Measurements from ENCODE around the gene ATF6. TPM values are rescaled to one million over a fixed set of nuclear protein-coding genes. Genes with fewer than 3 reads are reported as not detected.
"Not testable (repeated sequence)": the region's sequence is repeated elsewhere in the genome, so short reads cannot be mapped to it uniquely, and the experiment has no call there.

ATF6 gene
- total RNA-seq, 1 donor from 2014 or later, result 23.9 TPM

DNA sequence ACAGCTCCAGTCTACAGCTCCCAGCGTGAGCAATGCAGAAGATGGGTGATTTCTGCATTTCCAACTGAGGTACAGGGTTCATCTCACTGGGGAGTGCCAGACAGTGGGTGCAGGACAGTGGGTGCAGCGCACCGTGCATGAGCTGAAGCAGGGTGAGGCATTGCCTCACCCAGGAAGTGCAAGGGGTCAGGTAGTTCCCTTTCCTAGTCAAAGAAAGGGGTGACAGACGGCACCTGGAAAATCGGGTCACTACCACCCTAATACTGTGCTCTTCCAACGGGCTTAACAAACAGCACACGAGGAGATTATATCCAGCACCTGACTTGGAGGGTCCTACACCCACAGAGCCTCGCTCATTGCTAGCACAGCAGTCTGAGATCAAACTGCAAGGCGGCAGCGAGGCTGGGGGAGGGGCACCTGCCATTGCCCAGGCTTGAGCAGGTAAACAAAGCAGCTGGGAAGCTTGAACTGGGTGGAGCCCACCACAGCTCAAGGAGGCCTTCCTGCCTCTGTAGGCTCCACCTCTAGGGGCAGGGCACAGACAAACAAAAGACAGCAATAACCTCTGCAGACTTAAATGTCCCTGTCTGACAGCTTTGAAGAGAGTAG, 66.3 kb downstream of the ATF6 start:
- H3K36me3 Mint-ChIP-seq (ENCODE audit: low read depth), result peaks cover 41% of the 10 kb centered on the region
- H3K27me3 Mint-ChIP-seq (ENCODE audit: insufficient read depth); H3K27ac Mint-ChIP-seq; H3K9me3 Mint-ChIP-seq; H3K4me1 Mint-ChIP-seq (ENCODE audit: low read depth); intact Hi-C loops (cut with micrococcal nuclease); H3K4me3 Mint-ChIP-seq; DNase-seq (ENCODE audit: low spot score): not testable (repeated sequence)

DNA sequence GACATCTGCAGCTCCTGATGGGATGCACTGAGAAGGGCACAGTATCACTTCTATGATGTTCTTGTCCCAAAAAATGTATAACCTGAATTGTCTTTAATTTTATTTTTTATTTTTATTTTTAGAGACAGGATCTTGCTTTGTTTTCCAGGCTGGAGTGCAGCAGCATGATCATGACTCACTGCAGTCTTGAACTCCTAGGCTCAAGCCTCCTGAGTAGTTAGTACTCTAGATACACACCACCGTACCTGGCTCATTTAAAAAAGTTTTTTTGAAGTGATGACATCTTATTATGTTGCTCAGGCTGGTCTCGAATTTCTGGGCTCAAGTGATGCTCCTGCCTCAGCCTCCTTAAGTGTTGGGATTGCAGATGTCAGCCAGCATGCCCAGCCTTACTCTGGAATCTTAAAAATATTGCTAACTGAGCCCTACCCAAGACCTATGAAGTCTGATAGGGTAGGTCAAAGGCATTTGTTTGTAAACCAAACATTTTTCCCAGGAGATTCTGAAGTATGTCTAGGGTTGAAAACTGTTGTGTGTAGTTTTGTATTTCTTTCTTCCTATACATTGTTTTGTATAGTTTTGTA, 68.9 kb downstream of the ATF6 start:
- intact Hi-C loops (cut with micrococcal nuclease), result no loop called here
- H3K36me3 Mint-ChIP-seq (ENCODE audit: low read depth), result peaks cover 31% of the 10 kb centered on the region
- DNase-seq (ENCODE audit: low spot score), result no peak
- H3K9me3 Mint-ChIP-seq, result no peaks in the 10 kb centered on the region
- H3K4me3 Mint-ChIP-seq, result no peak overlapping the region
- H3K27me3 Mint-ChIP-seq (ENCODE audit: insufficient read depth), result no peaks in the 10 kb centered on the region
- no peaks in the 10 kb centered on the region for H3K4me1 Mint-ChIP-seq (ENCODE audit: low read depth)
- H3K27ac Mint-ChIP-seq, result no peak overlapping the region

DNA sequence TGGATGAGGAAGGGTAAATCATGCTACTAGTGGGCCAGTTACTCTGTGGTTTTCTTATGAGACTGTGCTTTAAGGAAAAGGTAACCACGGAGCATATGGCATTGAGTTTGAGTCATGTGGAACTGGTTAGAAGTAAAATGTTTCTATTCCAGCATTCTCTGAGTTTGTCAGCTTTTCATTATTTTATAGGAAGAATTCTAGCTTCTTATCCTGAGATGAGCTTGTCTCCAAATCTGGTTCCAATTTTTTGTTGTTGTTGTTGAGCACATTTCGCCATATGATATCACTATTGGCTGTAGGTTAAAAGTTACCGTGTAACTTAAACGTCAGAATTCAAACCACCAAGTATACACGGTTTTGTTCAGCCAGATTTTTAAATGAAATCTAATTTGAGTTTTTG, 69.9 kb downstream of the ATF6 start:
- no peaks in the 10 kb centered on the region for H3K4me1 Mint-ChIP-seq (ENCODE audit: low read depth)
- no peak overlapping the region for H3K27ac Mint-ChIP-seq
- H3K4me3 Mint-ChIP-seq, result no peak overlapping the region
- intact Hi-C loops (cut with micrococcal nuclease), result no loop called here
- no peaks in the 10 kb centered on the region for H3K27me3 Mint-ChIP-seq (ENCODE audit: insufficient read depth)
- H3K9me3 Mint-ChIP-seq, result no peaks in the 10 kb centered on the region
- H3K36me3 Mint-ChIP-seq (ENCODE audit: low read depth), result peaks cover 33% of the 10 kb centered on the region
- no peak for DNase-seq (ENCODE audit: low spot score)

DNA sequence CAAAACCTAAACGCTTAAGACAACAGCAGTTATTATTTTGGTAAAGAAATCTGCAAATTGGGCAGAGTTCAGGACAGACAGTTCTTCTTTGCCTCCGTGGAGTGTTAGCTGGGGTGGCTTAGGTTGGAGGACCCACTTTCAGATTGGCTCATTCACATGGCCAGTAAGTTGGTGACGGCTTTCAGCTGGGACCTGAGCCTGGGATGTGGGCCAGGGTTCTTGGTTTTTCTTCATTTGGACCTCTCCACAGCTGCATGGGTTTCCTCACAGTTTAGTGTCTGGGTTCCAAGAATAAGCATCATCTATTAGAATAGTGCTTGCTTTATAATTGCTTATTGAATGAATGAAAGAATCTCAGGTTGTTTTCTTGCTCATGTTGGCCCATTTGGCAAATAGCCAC, 72.2 kb downstream of the ATF6 start:
- intact Hi-C loops (cut with micrococcal nuclease), result no loop called here
- no peaks in the 10 kb centered on the region for H3K9me3 Mint-ChIP-seq
- H3K27me3 Mint-ChIP-seq (ENCODE audit: insufficient read depth), result no peaks in the 10 kb centered on the region
- DNase-seq (ENCODE audit: low spot score), result no peak
- no peaks in the 10 kb centered on the region for H3K4me1 Mint-ChIP-seq (ENCODE audit: low read depth)
- H3K27ac Mint-ChIP-seq, result no peak overlapping the region
- H3K4me3 Mint-ChIP-seq, result no peak overlapping the region
- peaks cover 35% of the 10 kb centered on the region for H3K36me3 Mint-ChIP-seq (ENCODE audit: low read depth)

DNA sequence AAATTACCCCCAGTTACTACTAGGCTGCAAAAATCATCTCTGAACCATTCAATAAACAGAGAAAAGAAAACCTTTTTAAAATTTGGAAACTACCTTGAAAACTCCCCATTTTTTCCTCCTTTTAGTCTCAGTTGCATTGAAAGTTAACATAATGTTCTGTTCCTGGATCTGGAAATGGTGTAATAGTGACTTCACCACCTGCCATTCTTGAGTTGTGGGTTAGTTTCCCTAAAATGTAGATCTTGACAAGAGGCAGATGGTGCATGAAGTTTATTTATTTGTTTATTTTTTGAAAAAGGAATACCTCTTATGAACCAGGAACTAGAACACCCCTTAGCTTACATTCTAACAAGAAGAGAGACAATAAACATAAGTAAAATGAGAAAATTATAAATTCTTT, 72.8 kb downstream of the ATF6 start:
- Mint-ChIP-seq H3K27ac (no peak overlapping the region), H3K4me3 (no peak overlapping the region), H3K4me1 (ENCODE audit: low read depth) (no peaks in the 10 kb centered on the region), H3K36me3 (ENCODE audit: low read depth) (peaks cover 35% of the 10 kb centered on the region), H3K27me3 (ENCODE audit: insufficient read depth) (no peaks in the 10 kb centered on the region), H3K9me3 (no peaks in the 10 kb centered on the region)
- intact Hi-C loops (cut with micrococcal nuclease), result no loop called here
- DNase-seq (ENCODE audit: low spot score), result no peak

DNA sequence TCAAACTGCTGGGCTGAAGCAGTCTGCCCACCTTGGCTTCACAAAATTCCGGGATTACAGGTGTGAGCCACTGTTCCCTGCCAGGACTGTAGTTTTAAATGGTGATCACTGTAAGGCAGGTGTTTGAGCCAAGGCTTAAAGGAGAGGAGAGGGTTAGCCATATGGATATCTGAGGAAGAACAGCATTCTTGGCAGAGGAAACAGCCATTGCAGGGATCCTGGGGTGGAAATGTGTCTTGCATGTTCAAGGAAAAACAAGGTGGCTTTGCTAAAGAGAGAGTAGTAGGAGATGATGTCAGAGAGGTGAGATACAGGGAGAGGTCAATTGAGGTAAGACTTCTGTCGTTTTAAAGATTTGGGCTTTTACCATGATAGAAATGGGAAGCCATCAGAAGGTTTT, 73.5 kb downstream of the ATF6 start:
- no peak overlapping the region for H3K27ac Mint-ChIP-seq
- peaks cover 38% of the 10 kb centered on the region for H3K36me3 Mint-ChIP-seq (ENCODE audit: low read depth)
- no peaks in the 10 kb centered on the region for H3K27me3 Mint-ChIP-seq (ENCODE audit: insufficient read depth)
- no peaks in the 10 kb centered on the region for H3K9me3 Mint-ChIP-seq
- no peaks in the 10 kb centered on the region for H3K4me1 Mint-ChIP-seq (ENCODE audit: low read depth)
- H3K4me3 Mint-ChIP-seq, result no peak overlapping the region
- intact Hi-C loops (cut with micrococcal nuclease), result no loop called here
- no peak for DNase-seq (ENCODE audit: low spot score)

DNA sequence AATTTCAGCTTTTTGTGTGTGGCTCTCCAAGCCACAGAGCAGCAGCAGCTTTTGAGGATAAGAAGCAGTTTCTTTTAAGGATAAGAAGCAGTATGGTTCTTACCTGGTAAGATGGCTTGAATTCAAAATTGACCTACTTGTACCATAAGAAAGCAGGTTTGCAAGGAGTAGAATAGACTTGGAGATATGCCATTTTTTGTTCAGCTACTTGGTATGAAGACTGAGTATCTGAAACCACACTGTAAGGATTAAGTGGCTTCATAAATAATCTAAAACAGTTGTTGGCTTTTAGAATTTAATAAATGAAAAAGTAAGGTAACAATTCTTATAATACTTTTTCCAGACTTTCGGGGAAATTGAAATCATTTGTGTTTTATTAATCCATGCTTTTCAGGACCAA, 74.2 kb downstream of the ATF6 start:
- no peaks in the 10 kb centered on the region for H3K9me3 Mint-ChIP-seq

DNA sequence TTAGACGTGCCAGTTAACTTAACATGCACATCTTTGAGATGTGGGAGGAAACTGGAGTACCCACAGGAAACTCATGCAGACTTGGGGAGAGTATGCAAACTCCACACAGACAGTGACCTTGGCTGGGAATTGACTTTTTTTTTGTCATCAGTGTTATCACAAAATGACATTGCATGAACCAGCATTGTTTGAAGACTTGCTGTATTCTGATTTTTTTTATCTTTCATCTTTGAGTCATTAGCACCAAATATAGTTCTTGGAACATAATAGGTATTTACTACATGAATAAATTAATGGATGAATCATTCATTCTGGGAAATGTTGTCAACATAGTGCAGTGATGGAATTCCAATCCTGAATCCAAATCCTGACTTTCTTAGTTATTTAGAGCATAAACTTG, 77.0 kb downstream of the ATF6 start:
- no peaks in the 10 kb centered on the region for H3K4me1 Mint-ChIP-seq (ENCODE audit: low read depth)
- peaks cover 40% of the 10 kb centered on the region for H3K36me3 Mint-ChIP-seq (ENCODE audit: low read depth)
- H3K27me3 Mint-ChIP-seq (ENCODE audit: insufficient read depth), result no peaks in the 10 kb centered on the region
- DNase-seq (ENCODE audit: low spot score), result no peak
- H3K27ac Mint-ChIP-seq, result no peak overlapping the region
- no peak overlapping the region for H3K4me3 Mint-ChIP-seq
- H3K9me3 Mint-ChIP-seq, result no peaks in the 10 kb centered on the region
- intact Hi-C loops (cut with micrococcal nuclease), result no loop called here

More for the DNA sequence above, 74.2 kb downstream of the ATF6 start:
- DNase-seq (ENCODE audit: low spot score), result no peak
- H3K27me3 Mint-ChIP-seq (ENCODE audit: insufficient read depth), result no peaks in the 10 kb centered on the region
- H3K4me3 Mint-ChIP-seq, result no peak overlapping the region
- intact Hi-C loops (cut with micrococcal nuclease), result no loop called here
- H3K27ac Mint-ChIP-seq, result no peak overlapping the region
- H3K36me3 Mint-ChIP-seq (ENCODE audit: low read depth), result peaks cover 45% of the 10 kb centered on the region
- H3K4me1 Mint-ChIP-seq (ENCODE audit: low read depth), result no peaks in the 10 kb centered on the region

DNA sequence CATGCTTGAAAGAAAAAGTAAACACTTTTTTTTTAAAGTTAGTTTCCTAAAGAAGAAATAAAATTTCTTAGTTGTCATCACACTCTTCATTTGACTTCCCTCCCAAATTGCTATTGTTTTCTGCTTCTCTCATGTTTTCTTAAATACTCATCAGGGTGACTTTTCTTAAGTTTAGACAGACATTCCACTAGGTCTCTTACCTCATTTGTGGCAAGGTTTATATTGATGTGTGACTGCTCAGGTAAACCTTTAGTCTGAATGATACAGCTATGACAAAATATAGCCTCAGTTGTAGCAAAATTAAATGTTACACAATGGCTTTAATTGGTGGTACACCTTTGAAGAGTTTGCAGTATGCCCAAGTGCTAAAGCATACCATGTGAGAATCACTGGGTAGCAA, 78.6 kb downstream of the ATF6 start:
- H3K27me3 Mint-ChIP-seq (ENCODE audit: insufficient read depth), result no peaks in the 10 kb centered on the region
- no peak overlapping the region for H3K27ac Mint-ChIP-seq
- intact Hi-C loops (cut with micrococcal nuclease), result no loop called here
- peaks cover 11% of the 10 kb centered on the region for H3K4me1 Mint-ChIP-seq (ENCODE audit: low read depth)
- H3K9me3 Mint-ChIP-seq, result no peaks in the 10 kb centered on the region
- H3K36me3 Mint-ChIP-seq (ENCODE audit: low read depth), result peaks cover 38% of the 10 kb centered on the region
- H3K4me3 Mint-ChIP-seq, result no peak overlapping the region
- no peak for DNase-seq (ENCODE audit: low spot score)

DNA sequence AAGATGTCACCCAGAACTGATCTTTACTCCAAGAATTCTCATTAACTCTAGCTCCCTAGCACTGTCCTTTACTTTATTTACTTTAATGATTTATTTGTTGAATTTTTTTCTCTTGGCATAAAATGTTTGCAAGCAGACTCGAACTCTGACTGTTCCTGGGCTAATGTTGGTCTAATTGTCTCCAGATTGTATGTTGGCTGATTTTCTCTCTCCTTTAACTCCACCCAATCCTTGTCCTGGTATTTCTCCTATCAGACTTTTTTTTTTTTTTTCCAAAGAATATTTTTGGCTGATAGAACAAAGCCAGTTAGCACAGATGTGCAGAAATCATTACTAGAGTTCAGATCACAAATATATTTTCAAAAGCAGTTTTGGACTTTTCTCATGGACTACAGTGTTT, 82.6 kb downstream of the ATF6 start:
- H3K4me1 Mint-ChIP-seq (ENCODE audit: low read depth), result peaks cover 19% of the 10 kb centered on the region
- intact Hi-C loops (cut with micrococcal nuclease), result loop anchor here (1.0 kb wide), 1 partner anchor 56 kb away; no protein-coding TSS in a partner anchor

DNA sequence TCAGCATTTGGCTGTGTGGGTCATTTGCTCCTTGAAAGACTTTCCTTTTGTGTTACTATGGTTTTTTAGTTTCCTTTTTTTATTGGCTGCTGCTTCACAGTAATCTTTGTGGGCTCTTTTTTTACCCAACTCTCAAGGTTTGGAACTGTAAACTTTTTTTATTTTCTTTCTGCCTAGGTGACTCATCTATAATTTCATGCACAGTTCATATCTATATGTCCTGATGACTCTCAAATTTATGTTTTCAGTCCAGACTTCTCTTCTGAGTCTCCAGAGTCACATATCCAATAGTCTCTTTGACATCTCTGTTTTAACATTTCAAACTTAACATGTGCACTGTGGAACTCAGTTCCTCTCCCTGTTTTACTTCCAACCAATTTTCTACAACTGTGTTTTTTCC, 83.4 kb downstream of the ATF6 start:
- Mint-ChIP-seq H3K4me1 (ENCODE audit: low read depth) (peaks cover 19% of the 10 kb centered on the region), H3K27me3 (ENCODE audit: insufficient read depth) (no peaks in the 10 kb centered on the region), H3K9me3 (no peaks in the 10 kb centered on the region), H3K4me3 (no peak overlapping the region), H3K27ac (no peak overlapping the region), H3K36me3 (ENCODE audit: low read depth) (peaks cover 33% of the 10 kb centered on the region)
- intact Hi-C loops (cut with micrococcal nuclease), result loop anchor here (1.0 kb wide), 1 partner anchor 57 kb away; no protein-coding TSS in a partner anchor
- DNase-seq (ENCODE audit: low spot score), result no peak

More for the DNA sequence above, 82.6 kb downstream of the ATF6 start:
- Mint-ChIP-seq H3K27me3 (ENCODE audit: insufficient read depth) (no peaks in the 10 kb centered on the region), H3K27ac (no peak overlapping the region), H3K9me3 (no peaks in the 10 kb centered on the region), H3K4me3 (no peak overlapping the region), H3K36me3 (ENCODE audit: low read depth) (peaks cover 38% of the 10 kb centered on the region)
- no peak for DNase-seq (ENCODE audit: low spot score)

DNA sequence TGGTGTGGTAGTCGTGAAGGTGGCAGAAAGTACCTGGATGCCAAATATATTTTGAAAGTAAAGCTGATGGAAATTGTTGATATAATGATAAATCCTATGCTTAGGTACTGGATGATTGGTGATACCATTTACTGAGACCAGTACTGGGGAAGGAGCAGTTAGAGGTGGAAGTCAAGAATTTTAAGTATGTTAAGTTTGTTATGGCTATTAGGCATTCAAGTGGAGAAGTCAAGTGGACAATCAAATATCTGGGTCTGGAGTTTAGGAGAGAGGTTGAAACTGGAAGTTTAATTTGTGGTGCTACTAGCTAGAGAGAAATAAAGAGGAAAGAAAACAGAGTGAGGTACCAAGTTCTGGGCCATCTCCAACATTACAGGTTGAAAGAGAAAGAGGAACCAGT, 89.1 kb downstream of the ATF6 start:
- Mint-ChIP-seq H3K27me3 (ENCODE audit: insufficient read depth) (no peaks in the 10 kb centered on the region), H3K36me3 (ENCODE audit: low read depth) (peaks cover 42% of the 10 kb centered on the region), H3K9me3 (no peaks in the 10 kb centered on the region), H3K4me3 (no peak overlapping the region), H3K27ac (no peak overlapping the region), H3K4me1 (ENCODE audit: low read depth) (peaks cover 3% of the 10 kb centered on the region)
- intact Hi-C loops (cut with micrococcal nuclease), result no loop called here
- DNase-seq (ENCODE audit: low spot score), result no peak

DNA sequence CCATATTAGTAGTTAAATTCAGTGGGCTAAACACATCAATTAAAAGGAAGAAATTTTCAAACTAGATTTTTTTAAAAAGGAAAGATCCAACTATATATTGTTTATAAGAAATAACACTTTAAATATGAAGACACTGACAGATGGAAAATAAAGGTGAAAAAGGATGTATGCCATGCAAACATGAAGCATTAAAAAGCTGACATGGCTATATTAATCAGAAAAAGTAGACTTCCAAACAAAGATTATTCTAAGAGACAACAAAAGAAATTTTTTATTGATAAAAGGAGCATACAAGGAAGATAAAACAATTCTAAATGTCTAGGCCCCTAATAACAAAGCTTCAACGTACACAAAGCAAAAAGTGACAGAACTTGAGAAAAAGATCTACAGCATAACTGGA, 92.2 kb downstream of the ATF6 start:
- peaks cover 39% of the 10 kb centered on the region for H3K36me3 Mint-ChIP-seq (ENCODE audit: low read depth)
- no peaks in the 10 kb centered on the region for H3K27me3 Mint-ChIP-seq (ENCODE audit: insufficient read depth)
- no peak overlapping the region for H3K27ac Mint-ChIP-seq
- intact Hi-C loops (cut with micrococcal nuclease), result no loop called here
- no peaks in the 10 kb centered on the region for H3K4me1 Mint-ChIP-seq (ENCODE audit: low read depth)
- no peak for DNase-seq (ENCODE audit: low spot score)
- no peak overlapping the region for H3K4me3 Mint-ChIP-seq
- no peaks in the 10 kb centered on the region for H3K9me3 Mint-ChIP-seq

DNA sequence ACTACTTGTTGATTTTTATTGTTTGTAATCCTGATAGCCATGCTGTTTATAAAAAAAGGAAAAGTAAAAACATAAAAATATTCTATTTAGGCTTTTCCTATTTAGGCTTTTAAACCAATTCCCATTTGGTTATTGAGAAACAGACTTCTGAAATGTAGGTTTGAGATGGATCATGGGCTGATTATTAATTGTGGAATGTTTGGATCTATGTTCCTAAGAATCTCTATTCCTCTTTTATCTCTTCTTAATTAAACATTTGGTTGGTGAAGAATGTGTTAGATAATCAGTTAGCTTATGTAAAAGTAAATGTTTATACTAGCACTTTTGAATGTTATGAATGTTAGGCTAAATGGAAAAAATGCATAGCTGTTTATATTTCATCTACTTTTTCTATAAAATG, 97.4 kb downstream of the ATF6 start:
- Mint-ChIP-seq H3K27ac (no peak overlapping the region), H3K9me3 (no peaks in the 10 kb centered on the region), H3K4me3 (no peak overlapping the region), H3K27me3 (ENCODE audit: insufficient read depth) (no peaks in the 10 kb centered on the region), H3K4me1 (ENCODE audit: low read depth) (no peaks in the 10 kb centered on the region), H3K36me3 (ENCODE audit: low read depth) (peaks cover 23% of the 10 kb centered on the region)
- DNase-seq (ENCODE audit: low spot score), result no peak
- intact Hi-C loops (cut with micrococcal nuclease), result no loop called here

All from activated T-helper 1 cell treated with anti-CD3 and anti-CD28 coated beads, Interleukin-12 subunit alpha, Interleukin-12 subunit beta, Interleukin-2, Interleukin-4 antibody, amounts not matched to agents 30 ng/mL and 10 ng/mL and 1 ng/mL, durations not matched to agents 14 hours and 24 hours and 36 hours (primary cell).